SH-SY5Y (cell line): ENCODE data around the gene BICRA.

ENCODE experiments used
- GATA2 ChIP-seq: IDR thresholded peaks from 2 replicates; pipeline ENCODE4 v1.6.1; 2011; ENCODE audit warnings: mild to moderate bottlenecking, low read depth, low read length
- GATA3 ChIP-seq: IDR thresholded peaks from 2 replicates; pipeline ENCODE4 v1.6.1; 2011; ENCODE audit warnings: low read depth, mild to moderate bottlenecking, low read length, moderate library complexity

DNA sequence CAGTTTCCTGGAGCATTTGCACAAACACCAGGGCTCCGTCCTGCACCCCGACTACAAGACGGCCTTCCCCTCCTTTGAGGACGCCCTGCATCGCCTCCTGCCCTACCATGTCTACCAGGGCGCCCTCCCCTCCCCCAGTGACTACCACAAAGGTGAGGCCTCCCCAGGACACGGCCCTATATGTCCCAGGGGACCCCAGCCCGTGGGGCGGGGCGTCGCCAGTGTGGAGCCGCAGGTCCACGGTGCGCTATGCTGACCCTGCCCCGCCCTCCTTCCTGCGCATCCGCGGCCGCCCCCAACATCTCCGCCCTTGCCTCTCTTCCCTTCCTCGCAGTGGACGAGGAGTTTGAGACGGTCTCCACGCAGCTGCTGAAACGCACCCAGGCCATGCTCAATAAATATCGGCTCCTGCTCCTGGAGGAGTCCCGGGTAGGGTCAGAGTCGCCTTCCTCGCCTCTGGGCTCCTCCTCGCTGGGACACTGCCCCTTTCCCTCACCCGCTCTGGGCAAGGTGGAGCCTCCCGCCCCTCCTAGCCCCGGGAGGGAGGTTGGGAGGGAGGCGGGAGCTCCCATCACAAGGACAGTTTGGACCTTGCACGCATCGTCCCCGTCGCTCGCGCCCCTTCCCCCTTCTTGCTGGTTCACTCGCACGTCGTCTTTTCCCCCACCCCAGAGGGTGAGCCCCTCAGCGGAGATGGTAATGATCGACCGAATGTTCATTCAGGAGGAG, 89.9 kb downstream of the BICRA start:
- TF ChIP-seq GATA2 (no peak), GATA3 (no peak)
